Activated T-helper 2 cell treated with anti-CD3 and anti-CD28 coated beads, Interferon-gamma antibody, Interleukin-2, Interleukin-4, amounts not matched to agents 10 μg/mL and 5 μg/mL and 100 μg/mL, durations not matched to agents 14 hours and 24 hours and 36 hours (primary cell): ENCODE measurements around the gene P2RY2. TPM values are rescaled to one million over a fixed set of nuclear protein-coding genes. Genes with fewer than 3 reads are reported as not detected.

Experiments used
- DNase-seq: peaks from one replicate; pipeline ENCODE4 v3.0.0; 2021; ENCODE audit warnings: low spot score
- H3K27ac Mint-ChIP-seq: one replicate; pipeline ENCODE4 v1.8.0; 2021; ENCODE audit warnings: mixed read lengths
- H3K27me3 Mint-ChIP-seq: one replicate; pipeline ENCODE4 v1.8.0; 2021; ENCODE audit warnings: low read depth, mixed read lengths
- H3K36me3 Mint-ChIP-seq: one replicate; pipeline ENCODE4 v1.8.0; 2021; ENCODE audit warnings: low read depth, mixed read lengths
- H3K4me1 Mint-ChIP-seq: one replicate; pipeline ENCODE4 v1.8.0; 2021; ENCODE audit warnings: low read depth, mixed read lengths
- H3K4me3 Mint-ChIP-seq: one replicate; pipeline ENCODE4 v1.8.0; 2021; ENCODE audit warnings: low read depth, mild to moderate bottlenecking, moderate library complexity, mixed read lengths
- H3K9me3 Mint-ChIP-seq: one replicate; pipeline ENCODE4 v1.8.0; 2021; ENCODE audit warnings: mixed read lengths
- intact Hi-C: fragments of 100-400 bp; cut with micrococcal nuclease; formaldehyde crosslinking; loops from one replicate; pipeline ENCODE4 v1.15.1; 2023
- total RNA-seq: library from RNA; stranded (reverse); gene quantifications from 2 replicates; pipeline ENCODE4 v1.2.3, GENCODE V29; 2022

P2RY2 gene
- total RNA-seq, 1 donor from 2014 or later: not detected

GRCh38 chr11:73249853-73250783 is 32.0 kb downstream of the P2RY2 start:
- Mint-ChIP-seq H3K4me3 (no peak overlapping the region), H3K4me1 (peaks cover 5% of the 10 kb centered on the region), H3K9me3 (no peaks in the 10 kb centered on the region), H3K27ac (no peak overlapping the region), H3K27me3 (peaks cover 4% of the 10 kb centered on the region), H3K36me3 (no peaks in the 10 kb centered on the region)
- no peak for DNase-seq
- intact Hi-C loops: no loop called here

GRCh38 chr11:73252577-73253191 is 34.6 kb downstream of the P2RY2 start:
- H3K36me3 Mint-ChIP-seq: no peaks in the 10 kb centered on the region
- H3K4me1 Mint-ChIP-seq: peaks cover 5% of the 10 kb centered on the region
- intact Hi-C loops: no loop called here
- no peak for DNase-seq
- no peak overlapping the region for H3K27ac Mint-ChIP-seq
- peaks cover 3% of the 10 kb centered on the region for H3K27me3 Mint-ChIP-seq
- no peaks in the 10 kb centered on the region for H3K9me3 Mint-ChIP-seq
- no peak overlapping the region for H3K4me3 Mint-ChIP-seq

- DNase-seq: no peak
- H3K27ac Mint-ChIP-seq: no peak overlapping the region
- H3K4me3 Mint-ChIP-seq: no peak overlapping the region
- no peaks in the 10 kb centered on the region for H3K36me3 Mint-ChIP-seq
- H3K27me3 Mint-ChIP-seq: peaks cover 13% of the 10 kb centered on the region
- H3K9me3 Mint-ChIP-seq: no peaks in the 10 kb centered on the region
- no peaks in the 10 kb centered on the region for H3K4me1 Mint-ChIP-seq
- intact Hi-C loops: no loop called here
Measured at GRCh38 chr11:73257342-73258103, 39.4 kb downstream of the P2RY2 start.

GRCh38 chr11:73258104-73259035 is 40.3 kb downstream of the P2RY2 start:
- no peak overlapping the region for H3K27ac Mint-ChIP-seq
- DNase-seq: no peak
- intact Hi-C loops: no loop called here

GRCh38 chr11:73259406-73260126 is 41.5 kb downstream of the P2RY2 start:
- no peaks in the 10 kb centered on the region for H3K36me3 Mint-ChIP-seq
- intact Hi-C loops: no loop called here
- H3K9me3 Mint-ChIP-seq: no peaks in the 10 kb centered on the region
- DNase-seq: no peak
- H3K4me3 Mint-ChIP-seq: no peak overlapping the region
- H3K27ac Mint-ChIP-seq: no peak overlapping the region
- peaks cover 26% of the 10 kb centered on the region for H3K27me3 Mint-ChIP-seq
- no peaks in the 10 kb centered on the region for H3K4me1 Mint-ChIP-seq

More at GRCh38 chr11:73258104-73259035, 40.3 kb downstream of the P2RY2 start:
- Mint-ChIP-seq H3K27me3 (peaks cover 21% of the 10 kb centered on the region), H3K9me3 (no peaks in the 10 kb centered on the region), H3K4me3 (no peak overlapping the region), H3K4me1 (no peaks in the 10 kb centered on the region), H3K36me3 (no peaks in the 10 kb centered on the region)

GRCh38 chr11:73260127-73260457 is 42.0 kb downstream of the P2RY2 start:
- no peaks in the 10 kb centered on the region for H3K9me3 Mint-ChIP-seq
- peaks cover 31% of the 10 kb centered on the region for H3K27me3 Mint-ChIP-seq
- no peak overlapping the region for H3K27ac Mint-ChIP-seq
- H3K4me1 Mint-ChIP-seq: no peaks in the 10 kb centered on the region
- DNase-seq: no peak
- intact Hi-C loops: no loop called here
- no peaks in the 10 kb centered on the region for H3K36me3 Mint-ChIP-seq
- H3K4me3 Mint-ChIP-seq: no peak overlapping the region

GRCh38 chr11:73262851-73263495 is 44.9 kb downstream of the P2RY2 start:
- Mint-ChIP-seq H3K4me1 (no peaks in the 10 kb centered on the region), H3K9me3 (no peaks in the 10 kb centered on the region), H3K27ac (no peak overlapping the region), H3K4me3 (no peak overlapping the region), H3K36me3 (no peaks in the 10 kb centered on the region), H3K27me3 (peaks cover 46% of the 10 kb centered on the region)
- DNase-seq: no peak
- intact Hi-C loops: no loop called here

GRCh38 chr11:73263640-73264039 is 45.6 kb downstream of the P2RY2 start:
- intact Hi-C loops: no loop called here
- H3K27ac Mint-ChIP-seq: no peak overlapping the region
- H3K9me3 Mint-ChIP-seq: no peaks in the 10 kb centered on the region

GRCh38 chr11:73265278-73265810 is 47.3 kb downstream of the P2RY2 start:
- no peak overlapping the region for H3K4me3 Mint-ChIP-seq
- H3K36me3 Mint-ChIP-seq: no peaks in the 10 kb centered on the region
- no peak for DNase-seq
- intact Hi-C loops: no loop called here
- H3K27me3 Mint-ChIP-seq: peaks cover 42% of the 10 kb centered on the region
- H3K4me1 Mint-ChIP-seq: no peaks in the 10 kb centered on the region
- H3K9me3 Mint-ChIP-seq: no peaks in the 10 kb centered on the region
- H3K27ac Mint-ChIP-seq: no peak overlapping the region

More at GRCh38 chr11:73263640-73264039, 45.6 kb downstream of the P2RY2 start:
- no peaks in the 10 kb centered on the region for H3K4me1 Mint-ChIP-seq
- no peak overlapping the region for H3K4me3 Mint-ChIP-seq
- H3K36me3 Mint-ChIP-seq: no peaks in the 10 kb centered on the region
- H3K27me3 Mint-ChIP-seq: peaks cover 46% of the 10 kb centered on the region
- DNase-seq: no peak

GRCh38 chr11:73265853-73266645 is 48.0 kb downstream of the P2RY2 start:
- H3K4me1 Mint-ChIP-seq: no peaks in the 10 kb centered on the region
- DNase-seq: no peak
- no peaks in the 10 kb centered on the region for H3K9me3 Mint-ChIP-seq
- no peak overlapping the region for H3K4me3 Mint-ChIP-seq
- no peak overlapping the region for H3K27ac Mint-ChIP-seq
- intact Hi-C loops: no loop called here
- peaks cover 42% of the 10 kb centered on the region for H3K27me3 Mint-ChIP-seq
- no peaks in the 10 kb centered on the region for H3K36me3 Mint-ChIP-seq

- Mint-ChIP-seq H3K4me3 (no peak overlapping the region), H3K27me3 (peaks cover 42% of the 10 kb centered on the region), H3K4me1 (no peaks in the 10 kb centered on the region), H3K27ac (no peak overlapping the region), H3K36me3 (no peaks in the 10 kb centered on the region), H3K9me3 (no peaks in the 10 kb centered on the region)
- intact Hi-C loops: no loop called here
- DNase-seq: no peak
Measured at GRCh38 chr11:73266646-73267020, 48.6 kb downstream of the P2RY2 start.
